ENCODE measurements around the gene PRSS27. TPM values are rescaled to one million over a fixed set of nuclear protein-coding genes. Genes with fewer than 3 reads are reported as not detected.

Gene PRSS27
- total RNA-seq: 1.7 and 1.8 TPM in 2 replicates

- no peak for DNase-seq (ENCODE audit: low spot score)
- Mint-ChIP-seq H3K36me3 (ENCODE audit: low read depth) (no peaks in the 10 kb centered on the region), H3K9me3 (no peaks in the 10 kb centered on the region), H3K4me1 (ENCODE audit: low read depth) (no peaks in the 10 kb centered on the region), H3K27ac (peak within 1 kb of the TSS; percentile 78), H3K27me3 (ENCODE audit: insufficient read depth) (peaks cover 4% of the 10 kb centered on the region), H3K4me3 (peak within 1 kb of the TSS; percentile 79)
- intact Hi-C loops (cut with micrococcal nuclease): loop anchor here (2.0 to 10.0 kb wide), 3 partner anchors 31 to 145 kb away; no protein-coding TSS in a partner anchor
Measured at GRCh38 chr16:2720064-2720457, at the start of gene PRSS27. PRSS27 (minus strand) TSS chr16:2720224; CDS start chr16:2720160, 64 bp downstream.

GRCh38 chr16:2769675-2770056 is 49.6 kb upstream of the PRSS27 start:
- H3K9me3 Mint-ChIP-seq: no peaks in the 10 kb centered on the region
- H3K4me3 Mint-ChIP-seq: no peak overlapping the region
- H3K4me1 Mint-ChIP-seq (ENCODE audit: low read depth): peaks cover 5% of the 10 kb centered on the region
- peaks cover 67% of the 10 kb centered on the region for H3K36me3 Mint-ChIP-seq (ENCODE audit: low read depth)
- no peak overlapping the region for H3K27ac Mint-ChIP-seq
- no peaks in the 10 kb centered on the region for H3K27me3 Mint-ChIP-seq (ENCODE audit: insufficient read depth)
- intact Hi-C loops (cut with micrococcal nuclease): no loop called here
- DNase-seq (ENCODE audit: low spot score): no peak

DNA sequence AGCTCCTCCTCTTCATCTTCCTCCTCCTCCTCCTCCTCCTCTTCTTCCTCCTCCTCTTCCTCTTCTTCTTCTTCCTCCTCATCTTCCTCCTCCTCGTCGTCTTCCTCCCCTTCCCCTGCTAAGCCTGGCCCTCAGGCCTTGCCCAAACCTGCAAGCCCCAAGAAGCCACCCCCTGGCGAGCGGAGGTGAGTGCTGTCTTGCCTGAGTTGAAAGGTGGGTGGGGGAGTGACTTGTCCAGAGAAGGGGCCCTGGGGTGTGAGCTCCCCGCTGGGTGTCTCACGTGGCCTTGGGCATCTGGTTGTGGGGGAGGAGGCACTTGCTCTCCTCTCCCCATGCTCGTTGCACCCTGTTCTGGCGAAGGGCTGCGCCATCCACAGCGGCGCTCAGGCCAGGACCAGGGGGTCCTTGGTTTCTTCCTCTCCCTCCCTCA is 49.1 kb upstream of the PRSS27 start:
- H3K27me3 Mint-ChIP-seq (ENCODE audit: insufficient read depth): no peaks in the 10 kb centered on the region
- DNase-seq (ENCODE audit: low spot score): no peak
- H3K9me3 Mint-ChIP-seq: no peaks in the 10 kb centered on the region
- H3K36me3 Mint-ChIP-seq (ENCODE audit: low read depth): peaks cover 71% of the 10 kb centered on the region
- H3K4me3 Mint-ChIP-seq: no peak overlapping the region
- intact Hi-C loops (cut with micrococcal nuclease): no loop called here
- H3K4me1 Mint-ChIP-seq (ENCODE audit: low read depth): peaks cover 5% of the 10 kb centered on the region
- H3K27ac Mint-ChIP-seq: no peak overlapping the region

GRCh38 chr16:2768403-2769089 is 48.5 kb upstream of the PRSS27 start:
- no peak overlapping the region for H3K4me3 Mint-ChIP-seq

DNA sequence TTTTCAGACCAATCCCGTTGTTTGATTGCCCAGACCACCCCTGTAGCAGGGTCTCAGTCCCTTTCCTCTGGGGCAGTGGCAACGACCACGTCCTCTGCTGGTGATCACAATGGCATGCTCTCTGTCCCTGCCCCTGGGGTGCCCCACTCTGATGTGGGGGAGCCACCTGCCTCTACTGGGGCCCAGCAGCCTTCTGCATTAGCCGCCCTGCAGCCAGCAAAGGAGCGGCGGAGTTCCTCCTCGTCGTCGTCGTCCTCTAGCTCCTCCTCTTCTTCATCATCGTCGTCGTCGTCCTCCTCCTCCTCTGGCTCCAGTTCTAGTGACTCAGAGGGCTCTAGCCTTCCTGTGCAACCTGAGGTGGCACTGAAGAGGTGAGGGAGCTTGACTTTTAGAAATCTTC is 47.9 kb upstream of the PRSS27 start:
- Mint-ChIP-seq H3K27me3 (ENCODE audit: insufficient read depth) (no peaks in the 10 kb centered on the region), H3K27ac (no peak overlapping the region), H3K36me3 (ENCODE audit: low read depth) (peaks cover 75% of the 10 kb centered on the region), H3K4me1 (ENCODE audit: low read depth) (peaks cover 11% of the 10 kb centered on the region), H3K4me3 (no peak overlapping the region), H3K9me3 (no peaks in the 10 kb centered on the region)
- DNase-seq (ENCODE audit: low spot score): no peak
- intact Hi-C loops (cut with micrococcal nuclease): no loop called here

More at GRCh38 chr16:2768403-2769089, 48.5 kb upstream of the PRSS27 start:
- H3K27ac Mint-ChIP-seq: no peak overlapping the region
- H3K36me3 Mint-ChIP-seq (ENCODE audit: low read depth): peaks cover 72% of the 10 kb centered on the region
- no peaks in the 10 kb centered on the region for H3K9me3 Mint-ChIP-seq
- intact Hi-C loops (cut with micrococcal nuclease): no loop called here
- DNase-seq (ENCODE audit: low spot score): no peak
- H3K4me1 Mint-ChIP-seq (ENCODE audit: low read depth): peaks cover 5% of the 10 kb centered on the region
- H3K27me3 Mint-ChIP-seq (ENCODE audit: insufficient read depth): no peaks in the 10 kb centered on the region

GRCh38 chr16:2767140-2767731 is 47.2 kb upstream of the PRSS27 start:
- Mint-ChIP-seq H3K27ac (no peak overlapping the region), H3K27me3 (ENCODE audit: insufficient read depth) (no peaks in the 10 kb centered on the region), H3K4me3 (no peak overlapping the region)

DNA sequence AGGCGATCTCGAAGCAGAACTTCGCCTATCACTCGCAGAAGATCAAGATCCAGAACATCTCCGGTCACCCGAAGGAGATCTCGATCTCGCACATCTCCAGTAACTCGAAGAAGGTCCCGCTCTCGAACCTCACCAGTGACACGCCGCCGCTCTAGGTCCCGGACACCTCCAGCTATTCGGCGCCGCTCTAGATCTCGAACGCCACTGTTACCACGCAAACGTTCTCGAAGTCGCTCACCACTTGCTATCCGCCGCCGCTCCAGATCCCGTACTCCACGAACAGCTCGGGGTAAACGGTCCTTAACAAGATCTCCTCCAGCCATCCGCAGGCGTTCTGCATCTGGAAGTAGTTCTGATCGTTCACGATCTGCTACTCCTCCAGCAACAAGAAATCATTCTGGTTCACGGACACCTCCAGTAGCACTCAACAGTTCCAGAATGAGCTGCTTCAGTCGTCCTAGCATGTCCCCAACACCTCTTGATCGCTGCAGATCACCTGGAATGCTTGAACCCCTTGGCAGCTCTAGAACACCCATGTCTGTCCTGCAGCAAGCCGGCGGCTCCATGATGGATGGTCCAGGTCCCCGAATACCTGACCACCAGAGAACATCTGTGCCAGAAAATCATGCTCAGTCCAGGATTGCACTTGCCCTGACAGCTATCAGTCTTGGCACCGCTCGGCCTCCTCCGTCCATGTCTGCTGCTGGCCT is 46.6 kb upstream of the PRSS27 start:
- intact Hi-C loops (cut with micrococcal nuclease): no loop called here

More at GRCh38 chr16:2767140-2767731, 47.2 kb upstream of the PRSS27 start:
- Mint-ChIP-seq H3K9me3 (no peaks in the 10 kb centered on the region), H3K4me1 (ENCODE audit: low read depth) (peaks cover 9% of the 10 kb centered on the region), H3K36me3 (ENCODE audit: low read depth) (peaks cover 77% of the 10 kb centered on the region)
- no peak for DNase-seq (ENCODE audit: low spot score)
- intact Hi-C loops (cut with micrococcal nuclease): no loop called here

GRCh38 chr16:2765462-2766404 is 45.7 kb upstream of the PRSS27 start:
- Mint-ChIP-seq H3K27ac (no peak overlapping the region), H3K4me1 (ENCODE audit: low read depth) (peaks cover 13% of the 10 kb centered on the region), H3K4me3 (no peak overlapping the region), H3K9me3 (no peaks in the 10 kb centered on the region), H3K27me3 (ENCODE audit: insufficient read depth) (no peaks in the 10 kb centered on the region), H3K36me3 (ENCODE audit: low read depth) (peaks cover 83% of the 10 kb centered on the region)
- DNase-seq (ENCODE audit: low spot score): no peak
- intact Hi-C loops (cut with micrococcal nuclease): no loop called here

More for the DNA sequence above, 46.6 kb upstream of the PRSS27 start:
- no peak for DNase-seq (ENCODE audit: low spot score)
- Mint-ChIP-seq H3K27me3 (ENCODE audit: insufficient read depth) (no peaks in the 10 kb centered on the region), H3K9me3 (no peaks in the 10 kb centered on the region), H3K27ac (no peak overlapping the region), H3K4me1 (ENCODE audit: low read depth) (peaks cover 9% of the 10 kb centered on the region), H3K36me3 (ENCODE audit: low read depth) (peaks cover 79% of the 10 kb centered on the region), H3K4me3 (no peak overlapping the region)

GRCh38 chr16:2764718-2765117 is 44.7 kb upstream of the PRSS27 start:
- DNase-seq (ENCODE audit: low spot score): no peak
- intact Hi-C loops (cut with micrococcal nuclease): no loop called here
- Mint-ChIP-seq H3K36me3 (ENCODE audit: low read depth) (peaks cover 87% of the 10 kb centered on the region), H3K9me3 (no peaks in the 10 kb centered on the region), H3K4me3 (no peak overlapping the region), H3K27me3 (ENCODE audit: insufficient read depth) (no peaks in the 10 kb centered on the region), H3K27ac (no peak overlapping the region), H3K4me1 (ENCODE audit: low read depth) (peaks cover 22% of the 10 kb centered on the region)

DNA sequence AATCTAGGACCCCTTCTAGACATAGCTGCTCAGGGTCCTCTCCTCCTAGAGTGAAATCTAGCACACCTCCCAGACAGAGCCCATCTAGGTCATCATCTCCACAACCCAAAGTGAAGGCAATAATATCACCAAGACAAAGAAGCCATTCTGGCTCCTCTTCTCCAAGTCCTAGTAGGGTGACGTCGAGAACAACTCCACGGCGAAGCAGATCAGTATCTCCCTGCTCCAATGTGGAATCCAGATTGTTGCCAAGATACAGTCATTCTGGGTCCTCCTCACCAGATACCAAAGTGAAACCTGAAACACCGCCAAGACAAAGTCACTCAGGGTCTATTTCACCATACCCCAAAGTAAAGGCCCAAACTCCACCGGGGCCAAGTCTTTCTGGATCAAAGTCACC is 43.1 kb upstream of the PRSS27 start:
- no peaks in the 10 kb centered on the region for H3K27me3 Mint-ChIP-seq (ENCODE audit: insufficient read depth)
- no peaks in the 10 kb centered on the region for H3K9me3 Mint-ChIP-seq
- peaks cover 22% of the 10 kb centered on the region for H3K4me1 Mint-ChIP-seq (ENCODE audit: low read depth)
- no peak for DNase-seq (ENCODE audit: low spot score)
- peaks cover 90% of the 10 kb centered on the region for H3K36me3 Mint-ChIP-seq (ENCODE audit: low read depth)
- intact Hi-C loops (cut with micrococcal nuclease): no loop called here
- H3K4me3 Mint-ChIP-seq: no peak overlapping the region
- H3K27ac Mint-ChIP-seq: no peak overlapping the region

- no peak overlapping the region for H3K27ac Mint-ChIP-seq
- no peak overlapping the region for H3K4me3 Mint-ChIP-seq
- intact Hi-C loops (cut with micrococcal nuclease): no loop called here
- no peak for DNase-seq (ENCODE audit: low spot score)
- no peaks in the 10 kb centered on the region for H3K9me3 Mint-ChIP-seq
- peaks cover 22% of the 10 kb centered on the region for H3K4me1 Mint-ChIP-seq (ENCODE audit: low read depth)
- H3K36me3 Mint-ChIP-seq (ENCODE audit: low read depth): peaks cover 90% of the 10 kb centered on the region
- no peaks in the 10 kb centered on the region for H3K27me3 Mint-ChIP-seq (ENCODE audit: insufficient read depth)
Measured at GRCh38 chr16:2762711-2763110, 42.7 kb upstream of the PRSS27 start.

- intact Hi-C loops (cut with micrococcal nuclease): no loop called here
- H3K27me3 Mint-ChIP-seq (ENCODE audit: insufficient read depth): no peaks in the 10 kb centered on the region
- H3K4me3 Mint-ChIP-seq: no peak overlapping the region
- H3K9me3 Mint-ChIP-seq: no peaks in the 10 kb centered on the region
- H3K27ac Mint-ChIP-seq: peak overlapping the region; percentile 14
- peaks cover 92% of the 10 kb centered on the region for H3K36me3 Mint-ChIP-seq (ENCODE audit: low read depth)
- no peak for DNase-seq (ENCODE audit: low spot score)
- peaks cover 22% of the 10 kb centered on the region for H3K4me1 Mint-ChIP-seq (ENCODE audit: low read depth)
Measured at GRCh38 chr16:2761886-2762583, 42.0 kb upstream of the PRSS27 start.
